Colonic mucosa (tissue), 4 donors: ENCODE data around the gene PPEF2. TPM values are rescaled to one million over a fixed set of nuclear protein-coding genes. Genes with fewer than 3 reads are reported as not detected.

Experiments
- DNase-seq: peaks from one replicate; pipeline ENCODE4 v3.0.0-alpha.2; 2020
- H3K27ac ChIP-seq: fragments of 200-600 bp; one replicate; pipeline ENCODE4 v1.8.0; 2021
- H3K27me3 ChIP-seq: fragments of 200-600 bp; one replicate; pipeline ENCODE4 v1.8.0; 2021
- H3K36me3 ChIP-seq: fragments of 200-600 bp; one replicate; pipeline ENCODE4 v1.8.0; 2021
- H3K4me1 ChIP-seq: fragments of 200-600 bp; one replicate; pipeline ENCODE4 v1.8.0; 2021; ENCODE audit warnings: mild to moderate bottlenecking
- H3K4me3 ChIP-seq: fragments of 200-600 bp; one replicate; pipeline ENCODE4 v1.8.0; 2021
- H3K9ac ChIP-seq, 2 donors: one replicate each; pipeline ENCODE4 v1.7.0; 2013; ENCODE audit warnings: control low read depth in 2 of 2, low read depth in 2 of 2, low read length in 2 of 2
- H3K9me3 ChIP-seq: fragments of 200-600 bp; one replicate; pipeline ENCODE4 v1.8.0; 2021
- CTCF ChIP-seq: fragments of 200-600 bp; IDR thresholded peaks from one replicate; pipeline ENCODE4 v1.8.0; 2022; ENCODE audit warnings: antibody characterized with exemption, mild to moderate bottlenecking
- intact Hi-C: fragments of 100-400 bp; cut with DNase I; formaldehyde crosslinking; loops from one replicate; pipeline ENCODE4 v1.14.1; 2022
- total RNA-seq, 2 donors: library from RNA; stranded (reverse); fragmentation: NEBNext Ultra II Directional in 1 of 2; extraction: Animal tissue kit (Norgen Biotek cat#: 25700) in 1 of 2; gene quantifications; one replicate each; pipeline ENCODE4 v1.2.1, GENCODE V29; 2021
- donor health status: healthy.
- donor health status: DM: no; HTN: no; CAD: no.
- donor health status: DM: no; HTN: no; CAD: no.

PPEF2 gene
- total RNA-seq, 2 donors from 2014 or later, result not detected

GRCh38 chr4:75881476-75881875 is 20.8 kb downstream of the PPEF2 start:
- no peaks in the 10 kb centered on the region for H3K27me3 ChIP-seq
- H3K4me1 ChIP-seq, result no peaks in the 10 kb centered on the region
- DNase-seq, result no peak
- H3K4me3 ChIP-seq, result no peak overlapping the region
- H3K36me3 ChIP-seq, result no peaks in the 10 kb centered on the region
- no peak overlapping the region for H3K27ac ChIP-seq
- no peak overlapping the region for H3K9ac ChIP-seq
- intact Hi-C loops, result no loop called here
- TF ChIP-seq CTCF, result no peak
- no peaks in the 10 kb centered on the region for H3K9me3 ChIP-seq

GRCh38 chr4:75880278-75880677 is 22.0 kb downstream of the PPEF2 start:
- Histone ChIP-seq H3K27me3 (no peaks in the 10 kb centered on the region), H3K36me3 (no peaks in the 10 kb centered on the region), H3K27ac (no peak overlapping the region), H3K9me3 (no peaks in the 10 kb centered on the region), H3K4me1 (no peaks in the 10 kb centered on the region), H3K9ac (no peak overlapping the region), H3K4me3 (no peak overlapping the region)
- intact Hi-C loops, result no loop called here
- TF ChIP-seq CTCF, result no peak
- DNase-seq, result no peak

GRCh38 chr4:75878246-75878756 is 24.0 kb downstream of the PPEF2 start:
- no peaks in the 10 kb centered on the region for H3K27me3 ChIP-seq
- H3K36me3 ChIP-seq, result no peaks in the 10 kb centered on the region
- no peak overlapping the region for H3K27ac ChIP-seq
- no peaks in the 10 kb centered on the region for H3K9me3 ChIP-seq
- TF ChIP-seq CTCF, result no peak
- no peak overlapping the region for H3K4me3 ChIP-seq
- H3K4me1 ChIP-seq, result no peaks in the 10 kb centered on the region
- intact Hi-C loops, result no loop called here
- no peak overlapping the region for H3K9ac ChIP-seq
- no peak for DNase-seq

- H3K27ac ChIP-seq, result no peak overlapping the region
- H3K4me1 ChIP-seq, result no peaks in the 10 kb centered on the region
- H3K27me3 ChIP-seq, result no peaks in the 10 kb centered on the region
- intact Hi-C loops, result no loop called here
- no peak for DNase-seq
- H3K9me3 ChIP-seq, result no peaks in the 10 kb centered on the region
- no peak overlapping the region for H3K9ac ChIP-seq
- H3K4me3 ChIP-seq, result no peak overlapping the region
- H3K36me3 ChIP-seq, result no peaks in the 10 kb centered on the region
- TF ChIP-seq CTCF, result no peak
Observed at GRCh38 chr4:75876218-75876617, 26.0 kb downstream of the PPEF2 start.

DNA sequence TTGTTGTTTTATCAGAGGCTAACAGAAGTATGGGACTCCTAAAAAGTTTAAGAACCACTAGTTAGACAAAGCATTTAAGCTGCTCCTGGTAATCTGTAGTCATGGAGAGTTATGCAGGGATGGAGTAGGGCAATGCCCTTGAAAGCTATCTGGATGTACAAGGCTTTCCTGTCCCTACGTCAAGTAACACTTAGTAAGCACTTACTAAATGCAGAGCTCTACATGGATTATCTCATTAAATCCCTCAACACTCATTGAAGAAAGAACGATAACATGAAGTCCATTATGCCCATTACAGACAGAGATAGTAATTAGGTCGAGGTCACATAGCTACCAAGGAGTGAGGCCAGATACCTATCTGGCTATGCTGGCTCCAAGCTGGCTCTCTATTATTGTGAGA is 33.2 kb downstream of the PPEF2 start:
- Histone ChIP-seq H3K9ac (no peak overlapping the region), H3K27ac (no peak overlapping the region), H3K4me1 (no peaks in the 10 kb centered on the region), H3K36me3 (no peaks in the 10 kb centered on the region), H3K4me3 (no peak overlapping the region), H3K9me3 (no peaks in the 10 kb centered on the region), H3K27me3 (no peaks in the 10 kb centered on the region)
- no peak for DNase-seq
- TF ChIP-seq CTCF, result no peak
- intact Hi-C loops, result no loop called here

DNA sequence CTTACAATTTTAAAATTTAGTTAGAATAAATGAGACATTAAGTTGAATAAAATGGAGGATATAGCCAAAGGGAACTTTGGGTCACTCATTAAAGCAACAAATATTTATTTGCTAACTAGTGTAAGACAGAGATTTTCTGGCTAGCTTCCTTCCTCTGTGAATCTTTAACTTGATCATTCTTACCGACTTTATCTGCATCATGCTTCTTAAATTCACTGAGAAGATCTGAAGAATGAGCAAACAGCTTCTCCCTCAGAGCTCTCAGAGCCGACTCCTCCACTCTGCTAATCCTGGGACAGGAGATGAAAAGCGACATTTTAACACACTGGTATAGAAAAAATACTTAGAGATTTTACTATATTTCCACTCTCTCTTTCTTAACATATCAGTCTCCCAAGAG is 35.1 kb downstream of the PPEF2 start:
- no peak for DNase-seq
- Histone ChIP-seq H3K9me3 (no peaks in the 10 kb centered on the region), H3K27me3 (no peaks in the 10 kb centered on the region), H3K9ac (no peak overlapping the region), H3K4me1 (no peaks in the 10 kb centered on the region), H3K4me3 (no peak overlapping the region), H3K36me3 (no peaks in the 10 kb centered on the region), H3K27ac (no peak overlapping the region)
- intact Hi-C loops, result no loop called here
- TF ChIP-seq CTCF, result no peak
